Nephron progenitor cell (in vitro differentiated cells): ENCODE data around the gene UBL7.
A peak's percentile ranks its signal among the peaks of the same experiment; 100 is the strongest.
"Not testable (repeated sequence)": the region's sequence is repeated elsewhere in the genome, so short reads cannot be mapped to it uniquely, and the experiment has no call there.

Experiments
- DNase-seq: peaks from one replicate; pipeline ENCODE4 v3.0.0; 2021
- H3K27ac Mint-ChIP-seq: 2 replicates; pipeline ENCODE4 v1.8.0; 2021; ENCODE audit warnings: mild to moderate bottlenecking, moderate library complexity, mixed read lengths
- H3K27me3 Mint-ChIP-seq: 2 replicates; pipeline ENCODE4 v1.8.0; 2021; ENCODE audit warnings: mild to moderate bottlenecking, low read depth, mixed read lengths; ENCODE audit not compliant: poor library complexity
- H3K36me3 Mint-ChIP-seq: 2 replicates; pipeline ENCODE4 v1.8.0; 2021; ENCODE audit warnings: low read depth, mixed read lengths
- H3K4me1 Mint-ChIP-seq: 2 replicates; pipeline ENCODE4 v1.8.0; 2021; ENCODE audit warnings: mixed read lengths
- H3K4me3 Mint-ChIP-seq: 2 replicates; pipeline ENCODE4 v1.8.0; 2021; ENCODE audit warnings: mild to moderate bottlenecking, moderate library complexity, mixed read lengths
- H3K9me3 Mint-ChIP-seq: 2 replicates; pipeline ENCODE4 v1.8.0; 2021; ENCODE audit warnings: mild to moderate bottlenecking, moderate library complexity, mixed read lengths
- CTCF ChIP-seq: fragments of 200-600 bp; sonication (generic); IDR thresholded peaks from 2 replicates; pipeline ENCODE4 v1.5.0; 2021; ENCODE audit warnings: antibody characterized with exemption

UBL7 gene

GRCh38 chr15:74460298-74460697, 662 bp downstream of the UBL7 start:
- peaks cover 43% of the 10 kb centered on the region for H3K4me1 Mint-ChIP-seq
- H3K36me3 Mint-ChIP-seq = peaks cover 54% of the 10 kb centered on the region
- H3K27me3 Mint-ChIP-seq = peaks cover 8% of the 10 kb centered on the region
- H3K9me3 Mint-ChIP-seq = peaks cover 25% of the 10 kb centered on the region
- H3K27ac Mint-ChIP-seq = peak overlapping the region; percentile 70
- TF ChIP-seq CTCF = no peak
- no peak for DNase-seq
- H3K4me3 Mint-ChIP-seq = peak overlapping the region; percentile 87

- H3K9me3 Mint-ChIP-seq = peaks cover 21% of the 10 kb centered on the region
- H3K27me3 Mint-ChIP-seq, DNase-seq, H3K27ac Mint-ChIP-seq: not testable (repeated sequence)
- H3K36me3 Mint-ChIP-seq = peaks cover 54% of the 10 kb centered on the region
- H3K4me3 Mint-ChIP-seq = peak overlapping the region; percentile 87
- peaks cover 43% of the 10 kb centered on the region for H3K4me1 Mint-ChIP-seq
Measured at GRCh38 chr15:74459798-74460197, 1.2 kb downstream of the UBL7 start.

GRCh38 chr15:74458473-74458872, 2.5 kb downstream of the UBL7 start:
- Mint-ChIP-seq H3K4me1 (peaks cover 41% of the 10 kb centered on the region), H3K9me3 (peaks cover 8% of the 10 kb centered on the region), H3K27me3 (peaks cover 3% of the 10 kb centered on the region), H3K36me3 (peaks cover 48% of the 10 kb centered on the region), H3K4me3 (peak overlapping the region; percentile 14), H3K27ac (peak overlapping the region; percentile 81)
- no peak for TF ChIP-seq CTCF
- DNase-seq = no peak

GRCh38 chr15:74457036-74457435, 3.9 kb downstream of the UBL7 start:
- not testable (repeated sequence) for H3K27ac Mint-ChIP-seq, DNase-seq, H3K9me3 Mint-ChIP-seq, H3K27me3 Mint-ChIP-seq, H3K4me3 Mint-ChIP-seq
- peaks cover 39% of the 10 kb centered on the region for H3K36me3 Mint-ChIP-seq
- H3K4me1 Mint-ChIP-seq = peaks cover 35% of the 10 kb centered on the region

- peaks cover 30% of the 10 kb centered on the region for H3K4me1 Mint-ChIP-seq
- H3K27ac Mint-ChIP-seq = peak overlapping the region; percentile 77
- H3K4me3 Mint-ChIP-seq = no peak overlapping the region
- DNase-seq = no peak
- peaks cover 55% of the 10 kb centered on the region for H3K36me3 Mint-ChIP-seq
- H3K9me3 Mint-ChIP-seq = no peaks in the 10 kb centered on the region
- TF ChIP-seq CTCF = no peak
- H3K27me3 Mint-ChIP-seq = peaks cover 3% of the 10 kb centered on the region
Measured at GRCh38 chr15:74454764-74455500, 6.0 kb downstream of the UBL7 start.

- H3K36me3 Mint-ChIP-seq = peaks cover 62% of the 10 kb centered on the region
- H3K27ac Mint-ChIP-seq = peak overlapping the region; percentile 77
- DNase-seq = no peak
- no peaks in the 10 kb centered on the region for H3K9me3 Mint-ChIP-seq
- H3K27me3 Mint-ChIP-seq = peaks cover 3% of the 10 kb centered on the region
- peaks cover 28% of the 10 kb centered on the region for H3K4me1 Mint-ChIP-seq
- no peak overlapping the region for H3K4me3 Mint-ChIP-seq
- TF ChIP-seq CTCF = no peak
Measured at GRCh38 chr15:74453925-74454763, 6.8 kb downstream of the UBL7 start.
